CD8-positive, alpha-beta memory T cell (primary cell): ENCODE results near the gene OR12D2. TPM values are rescaled to one million over a fixed set of nuclear protein-coding genes. Genes with fewer than 3 reads are reported as not detected.

Experiments used
- CTCF ChIA-PET: fragments of 350-600 bp; sonication (Branson Sonifier 250); formaldehyde crosslinking; loops from one replicate; lab custom pipeline; 2021; ENCODE audit warnings: antibody characterized with exemption; lab: Charles Lee
- POLR2A ChIA-PET: fragments of 350-600 bp; sonication (Branson Sonifier 250); formaldehyde crosslinking; loops from one replicate; lab custom pipeline; 2021; ENCODE audit warnings: antibody characterized with exemption; lab: Charles Lee
- DNase-seq, 5 donors: peaks; one replicate each; pipeline versions ENCODE4 v3.0.0 to v3.0.0-alpha.2; 2020 to 2022; ENCODE audit warnings: mixed read lengths in 1 of 5
- H3K27ac ChIP-seq: one replicate; pipeline ENCODE4 v1.7.0; 2013; ENCODE audit warnings: low read depth, mild to moderate bottlenecking, low read length, moderate library complexity
- H3K27me3 ChIP-seq: 2 replicates; pipeline ENCODE4 v1.7.0; 2013; ENCODE audit warnings: low read length, mild to moderate bottlenecking; ENCODE audit not compliant: insufficient read depth, poor library complexity, severe bottlenecking
- H3K36me3 ChIP-seq: 2 replicates; pipeline ENCODE4 v1.7.0; 2013; ENCODE audit warnings: mild to moderate bottlenecking, low read length, moderate library complexity; ENCODE audit not compliant: insufficient read depth
- H3K4me1 ChIP-seq: 2 replicates; pipeline ENCODE4 v1.7.0; 2013; ENCODE audit warnings: mild to moderate bottlenecking, low read length, moderate library complexity; ENCODE audit not compliant: insufficient read depth
- H3K4me3 ChIP-seq: 2 replicates; pipeline ENCODE4 v1.7.0; 2013; ENCODE audit warnings: mild to moderate bottlenecking, low read length
- H3K9me3 ChIP-seq: 2 replicates; pipeline ENCODE4 v1.7.0; 2013; ENCODE audit warnings: mild to moderate bottlenecking, low read length
- H3K27ac Mint-ChIP-seq, 8 donors: one replicate each; pipeline ENCODE4 v1.8.0; 2020 to 2021; ENCODE audit warnings: mixed read lengths in 8 of 8, mild to moderate bottlenecking in 6 of 8, inconsistent platforms in 3 of 8, moderate library complexity in 3 of 8
- H3K27me3 Mint-ChIP-seq, 2 donors: one replicate each; pipeline ENCODE4 v1.8.0; 2020 to 2021; ENCODE audit warnings: mixed read lengths in 2 of 2, mild to moderate bottlenecking in 1 of 2, moderate library complexity in 1 of 2
- H3K36me3 Mint-ChIP-seq, 3 donors: one replicate each; pipeline ENCODE4 v1.8.0; 2020 to 2021; ENCODE audit warnings: mixed read lengths in 3 of 3, inconsistent platforms in 1 of 3, mild to moderate bottlenecking in 1 of 3
- H3K4me1 Mint-ChIP-seq, 3 donors: one replicate each; pipeline ENCODE4 v1.8.0; 2020 to 2021; ENCODE audit warnings: mixed read lengths in 3 of 3, inconsistent platforms in 1 of 3, mild to moderate bottlenecking in 1 of 3
- H3K4me3 Mint-ChIP-seq, 7 donors: one replicate each; pipeline ENCODE4 v1.8.0; 2020 to 2021; ENCODE audit warnings: mixed read lengths in 7 of 7, mild to moderate bottlenecking in 6 of 7, moderate library complexity in 4 of 7, inconsistent platforms in 2 of 7
- H3K9me3 Mint-ChIP-seq, 5 donors: one replicate each; pipeline ENCODE4 v1.8.0; 2020 to 2022; ENCODE audit warnings: mixed read lengths in 5 of 5, mild to moderate bottlenecking in 3 of 5, moderate library complexity in 2 of 5, inconsistent platforms in 1 of 5
- polyA plus RNA-seq: library from polyadenylated mRNA; unstranded; fragments of 300-500 nt; fragmentation: Illumina TruSeq; gene quantifications from one replicate; pipeline ENCODE4 v1.2.3, GENCODE V29; 2021
- total RNA-seq, 2 experiments: library from RNA; stranded (reverse); gene quantifications; one replicate each; pipeline ENCODE4 v1.2.3, GENCODE V29; 2021

The OR12D2 gene
- total and polyA plus RNA-seq, 3 experiments from 2014 or later = not detected

- H3K27me3 Mint-ChIP-seq = peaks cover 16 to 68% of the 10 kb centered on the region in 2 donors
- CTCF ChIA-PET = no interaction called here
- H3K4me1 ChIP-seq = no peaks in the 10 kb centered on the region
Measured at GRCh38 chr6:29399525-29399924, 4.1 kb downstream of the OR12D2 start.

GRCh38 chr6:29403801-29404200 is 8.4 kb downstream of the OR12D2 start:
- H3K9me3 Mint-ChIP-seq = peaks cover 0 to 16% (median 3%) of the 10 kb centered on the region in 5 donors
- no peaks in the 10 kb centered on the region for H3K36me3 Mint-ChIP-seq
- DNase-seq = no peak
- no peaks in the 10 kb centered on the region for H3K27me3 ChIP-seq
- H3K27ac Mint-ChIP-seq = no peak overlapping the region
- H3K4me1 ChIP-seq = no peaks in the 10 kb centered on the region
- CTCF ChIA-PET = no interaction called here
- H3K4me1 Mint-ChIP-seq = no peaks in the 10 kb centered on the region
- no peaks in the 10 kb centered on the region for H3K9me3 ChIP-seq
- no peak overlapping the region for H3K4me3 ChIP-seq
- H3K36me3 ChIP-seq = no peaks in the 10 kb centered on the region
- peaks cover 19 to 72% of the 10 kb centered on the region in 2 donors for H3K27me3 Mint-ChIP-seq
- no peak overlapping the region for H3K4me3 Mint-ChIP-seq
- no peak overlapping the region for H3K27ac ChIP-seq
- POLR2A ChIA-PET = no interaction called here

More at GRCh38 chr6:29399525-29399924, 4.1 kb downstream of the OR12D2 start:
- H3K36me3 Mint-ChIP-seq = no peaks in the 10 kb centered on the region
- Histone ChIP-seq H3K27me3 (no peaks in the 10 kb centered on the region), H3K4me3 (no peak overlapping the region), H3K36me3 (no peaks in the 10 kb centered on the region), H3K9me3 (no peaks in the 10 kb centered on the region), H3K27ac (no peak overlapping the region)
- no peak overlapping the region for H3K4me3 Mint-ChIP-seq
- POLR2A ChIA-PET = no interaction called here
- peaks cover 0 to 3% (median 0%) of the 10 kb centered on the region in 5 donors for H3K9me3 Mint-ChIP-seq
- no peak for DNase-seq
- H3K4me1 Mint-ChIP-seq = no peaks in the 10 kb centered on the region
- H3K27ac Mint-ChIP-seq = no peak overlapping the region

GRCh38 chr6:29414588-29414987 is 19.2 kb downstream of the OR12D2 start, which contains the start of gene OR12D1:
OR12D1 (plus strand) TSS chr6:29414928.
- peaks cover 0 to 20% (median 8%) of the 10 kb centered on the region in 5 donors for H3K9me3 Mint-ChIP-seq
- H3K4me3 Mint-ChIP-seq = no peak within 1 kb of the TSS
- POLR2A ChIA-PET = no interaction called here
- H3K27me3 Mint-ChIP-seq = peaks cover 11 to 75% of the 10 kb centered on the region in 2 donors
- H3K36me3 Mint-ChIP-seq = no peaks in the 10 kb centered on the region
- Histone ChIP-seq H3K36me3 (no peaks in the 10 kb centered on the region), H3K4me1 (no peaks in the 10 kb centered on the region), H3K27me3 (no peaks in the 10 kb centered on the region), H3K4me3 (no peak within 1 kb of the TSS), H3K9me3 (no peaks in the 10 kb centered on the region), H3K27ac (no peak within 1 kb of the TSS)
- H3K27ac Mint-ChIP-seq = no peak within 1 kb of the TSS
- DNase-seq = no peak
- CTCF ChIA-PET = no interaction called here
- no peaks in the 10 kb centered on the region for H3K4me1 Mint-ChIP-seq

GRCh38 chr6:29419516-29419915 is 24.1 kb downstream of the OR12D2 start:
- H3K9me3 ChIP-seq = no peaks in the 10 kb centered on the region
- H3K27me3 Mint-ChIP-seq = peaks cover 14 to 78% of the 10 kb centered on the region in 2 donors

GRCh38 chr6:29424168-29424567 is 28.7 kb downstream of the OR12D2 start:
- no peaks in the 10 kb centered on the region for H3K9me3 ChIP-seq
- DNase-seq = no peak
- Mint-ChIP-seq H3K9me3 (peaks cover 0 to 5% (median 0%) of the 10 kb centered on the region in 5 donors), H3K4me3 (no peak overlapping the region), H3K36me3 (no peaks in the 10 kb centered on the region), H3K27me3 (peaks cover 21 to 64% of the 10 kb centered on the region in 2 donors), H3K27ac (no peak overlapping the region), H3K4me1 (peaks cover 0 to 3% (median 0%) of the 10 kb centered on the region in 3 donors)
- ChIA-PET POLR2A (no interaction called here), CTCF (no interaction called here)
- no peaks in the 10 kb centered on the region for H3K27me3 ChIP-seq
- H3K4me3 ChIP-seq = no peak overlapping the region
- no peaks in the 10 kb centered on the region for H3K4me1 ChIP-seq
- no peaks in the 10 kb centered on the region for H3K36me3 ChIP-seq
- H3K27ac ChIP-seq = no peak overlapping the region

More at GRCh38 chr6:29419516-29419915, 24.1 kb downstream of the OR12D2 start:
- DNase-seq = no peak
- H3K27ac ChIP-seq = no peak overlapping the region
- H3K36me3 ChIP-seq = no peaks in the 10 kb centered on the region
- H3K4me3 Mint-ChIP-seq = no peak overlapping the region
- no peaks in the 10 kb centered on the region for H3K27me3 ChIP-seq
- peaks cover 0 to 5% (median 0%) of the 10 kb centered on the region in 5 donors for H3K9me3 Mint-ChIP-seq
- H3K27ac Mint-ChIP-seq = no peak overlapping the region
- CTCF ChIA-PET = no interaction called here
- POLR2A ChIA-PET = no interaction called here
- H3K4me3 ChIP-seq = no peak overlapping the region
- peaks cover 0 to 1% (median 0%) of the 10 kb centered on the region in 3 donors for H3K4me1 Mint-ChIP-seq
- H3K36me3 Mint-ChIP-seq = no peaks in the 10 kb centered on the region
- no peaks in the 10 kb centered on the region for H3K4me1 ChIP-seq

GRCh38 chr6:29424575-29424974 is 29.1 kb downstream of the OR12D2 start:
- H3K36me3 Mint-ChIP-seq = no peaks in the 10 kb centered on the region
- no peak for DNase-seq
- Histone ChIP-seq H3K4me3 (no peak overlapping the region), H3K27me3 (no peaks in the 10 kb centered on the region), H3K4me1 (no peaks in the 10 kb centered on the region), H3K36me3 (no peaks in the 10 kb centered on the region), H3K27ac (no peak overlapping the region), H3K9me3 (no peaks in the 10 kb centered on the region)
- no peak overlapping the region for H3K27ac Mint-ChIP-seq
- ChIA-PET POLR2A (no interaction called here), CTCF (no interaction called here)
- no peak overlapping the region for H3K4me3 Mint-ChIP-seq
- peaks cover 0 to 3% (median 0%) of the 10 kb centered on the region in 3 donors for H3K4me1 Mint-ChIP-seq
- peaks cover 0 to 5% (median 0%) of the 10 kb centered on the region in 5 donors for H3K9me3 Mint-ChIP-seq
- H3K27me3 Mint-ChIP-seq = peaks cover 21 to 64% of the 10 kb centered on the region in 2 donors

- no peak for DNase-seq
- H3K36me3 ChIP-seq = no peaks in the 10 kb centered on the region
- H3K4me3 Mint-ChIP-seq = no peak overlapping the region
- no peaks in the 10 kb centered on the region for H3K27me3 ChIP-seq
- no peak overlapping the region for H3K27ac ChIP-seq
- no peak overlapping the region for H3K27ac Mint-ChIP-seq
- no peak overlapping the region for H3K4me3 ChIP-seq
- peaks cover 18 to 60% of the 10 kb centered on the region in 2 donors for H3K27me3 Mint-ChIP-seq
- no peaks in the 10 kb centered on the region for H3K4me1 ChIP-seq
- no peaks in the 10 kb centered on the region for H3K36me3 Mint-ChIP-seq
- peaks cover 0 to 5% (median 0%) of the 10 kb centered on the region in 5 donors for H3K9me3 Mint-ChIP-seq
- CTCF ChIA-PET = no interaction called here
- POLR2A ChIA-PET = no interaction called here
- no peaks in the 10 kb centered on the region for H3K9me3 ChIP-seq
- peaks cover 0 to 3% (median 0%) of the 10 kb centered on the region in 3 donors for H3K4me1 Mint-ChIP-seq
Measured at GRCh38 chr6:29425075-29425474, 29.6 kb downstream of the OR12D2 start.

- H3K27me3 Mint-ChIP-seq = peaks cover 14 to 49% of the 10 kb centered on the region in 2 donors
- Histone ChIP-seq H3K4me1 (no peaks in the 10 kb centered on the region), H3K4me3 (no peak overlapping the region), H3K27me3 (no peaks in the 10 kb centered on the region), H3K9me3 (no peaks in the 10 kb centered on the region), H3K36me3 (no peaks in the 10 kb centered on the region), H3K27ac (no peak overlapping the region)
- no peak for DNase-seq
- no peaks in the 10 kb centered on the region for H3K36me3 Mint-ChIP-seq
- H3K4me3 Mint-ChIP-seq = no peak overlapping the region
- ChIA-PET CTCF (no interaction called here), POLR2A (no interaction called here)
- no peak overlapping the region for H3K27ac Mint-ChIP-seq
- H3K4me1 Mint-ChIP-seq = peaks cover 0 to 3% (median 0%) of the 10 kb centered on the region in 3 donors
- no peaks in the 10 kb centered on the region for H3K9me3 Mint-ChIP-seq
Measured at GRCh38 chr6:29426654-29427053, 31.2 kb downstream of the OR12D2 start.
